SK-N-SH (cell line): ENCODE results near the gene PCBP3. TPM values are rescaled to one million over a fixed set of nuclear protein-coding genes. Genes with fewer than 3 reads are reported as not detected.

Experiments
- CTCF ChIA-PET: fragments of 300-600, 350-600 bp; formaldehyde crosslinking; extraction: SDS; loops from one replicate; lab custom pipeline; 2021; lab: Yijun Ruan, JAX
- POLR2A ChIA-PET: fragments of 350-600 bp; sonication (Branson Sonifier 250); formaldehyde crosslinking; extraction: SDS; loops from one replicate; lab custom pipeline; 2020; ENCODE audit warnings: antibody characterized with exemption, inconsistent platforms; lab: Yijun Ruan, JAX
- DNase-seq: peaks from one replicate; pipeline ENCODE4 v3.0.0; 2012
- H2AFZ ChIP-seq: fragments of 200-600 bp; sonication (generic); 2 replicates; pipeline ENCODE4 v1.8.1; 2016; ENCODE audit warnings: antibody characterized with exemption, mild to moderate bottlenecking, low read depth
- H3F3A ChIP-seq: fragments of 200-600 bp; sonication (generic); replicated peaks from 2 replicates; pipeline ENCODE3; 2016; ENCODE audit warnings: antibody characterized with exemption, mild to moderate bottlenecking; ENCODE audit not compliant: insufficient read depth
- H3K27ac ChIP-seq, 2 experiments: fragments of 200-500 bp in 1 of 2; fragments of 200-600 bp in 1 of 2; sonication (Bioruptor generic) in 1 of 2; sonication (generic), shearing (Covaris generic) in 1 of 2; 2 replicates each; pipeline versions ENCODE4 v1.5.1 to v1.6.1; 2014 to 2016; ENCODE audit warnings: low read depth in 2 of 2, inconsistent platforms in 1 of 2, low read length in 1 of 2, mild to moderate bottlenecking in 1 of 2, mixed read lengths in 1 of 2
- H3K27me3 ChIP-seq: fragments of 200-600 bp; sonication (generic), shearing (Covaris generic); 2 replicates; pipeline ENCODE4 v1.6.1; 2016; ENCODE audit warnings: mixed run types; ENCODE audit not compliant: insufficient read depth
- H3K36me3 ChIP-seq, 2 experiments: fragments of 200-500 bp in 1 of 2; fragments of 200-600 bp in 1 of 2; sonication (Bioruptor generic) in 1 of 2; sonication (generic) in 1 of 2; replicated peaks in 1 of 2; 2 replicates each; pipeline versions ENCODE3 to v1.5.1; 2014 to 2016; ENCODE audit warnings: low read length in 1 of 2, mild to moderate bottlenecking in 1 of 2; ENCODE audit not compliant: insufficient read depth in 2 of 2, control insufficient read depth in 1 of 2
- H3K4me1 ChIP-seq, 2 experiments: fragments of 200-500 bp in 1 of 2; fragments of 200-600 bp in 1 of 2; sonication (Bioruptor generic) in 1 of 2; sonication (generic), shearing (Covaris generic) in 1 of 2; 2 replicates each; pipeline versions ENCODE4 v1.5.1 to v1.6.1; 2014 to 2016; ENCODE audit warnings: low read depth in 1 of 2, low read length in 1 of 2, mixed run types in 1 of 2; ENCODE audit not compliant: insufficient read depth in 2 of 2, control insufficient read depth in 1 of 2
- H3K4me2 ChIP-seq: fragments of 200-600 bp; sonication (generic), shearing (Covaris generic); 2 replicates; pipeline ENCODE4 v1.6.1; 2017; ENCODE audit warnings: mixed run types
- H3K4me3 ChIP-seq, 2 experiments: fragments of 200-500 bp in 1 of 2; fragments of 200-600 bp in 1 of 2; sonication (Bioruptor generic) in 1 of 2; sonication (generic), shearing (Covaris generic) in 1 of 2; 2 replicates each; pipeline versions ENCODE4 v1.5.1 to v1.8.1; 2014 to 2016; ENCODE audit warnings: low read depth in 2 of 2, inconsistent platforms in 1 of 2, low read length in 1 of 2, mild to moderate bottlenecking in 1 of 2, mixed read lengths in 1 of 2, moderate library complexity in 1 of 2
- H3K79me2 ChIP-seq: fragments of 200-600 bp; sonication (generic); 2 replicates; pipeline ENCODE4 v1.8.1; 2017; ENCODE audit warnings: mild to moderate bottlenecking; ENCODE audit not compliant: insufficient read depth
- H3K9ac ChIP-seq: fragments of 200-600 bp; sonication (generic); 2 replicates; pipeline ENCODE4 v1.6.1; 2017; ENCODE audit warnings: mixed run types
- H3K9me2 ChIP-seq: fragments of 200-600 bp; sonication (generic); 2 replicates; pipeline ENCODE4 v1.6.1; 2017; ENCODE audit warnings: mixed run types
- H3K9me3 ChIP-seq: fragments of 200-600 bp; sonication (generic); 2 replicates; pipeline ENCODE4 v1.6.1; 2017; ENCODE audit warnings: mixed run types, mild to moderate bottlenecking, moderate library complexity
- H4K20me1 ChIP-seq: fragments of 200-600 bp; sonication (generic); 2 replicates; pipeline ENCODE4 v1.6.1; 2017; ENCODE audit warnings: mild to moderate bottlenecking, mixed run types; ENCODE audit not compliant: insufficient read depth
- CHD2 ChIP-seq: fragments of 150-350 bp; IDR thresholded peaks from 2 replicates; pipeline ENCODE4 v1.6.1; 2018; ENCODE audit warnings: low read length; ENCODE audit not compliant: partially characterized antibody
- CTCF ChIP-seq: fragments of 200-600 bp; sonication (generic); IDR thresholded peaks from 2 replicates; pipeline ENCODE4 v1.6.1; 2017; ENCODE audit warnings: antibody characterized with exemption, mild to moderate bottlenecking, moderate library complexity
- EP300 ChIP-seq, 2 experiments: IDR thresholded peaks; 2 replicates each; pipeline versions ENCODE4 v1.4.0 to v1.6.1; 2012; ENCODE audit warnings: borderline replicate concordance in 1 of 2, low read depth in 1 of 2, low read length in 1 of 2
- GATA2 ChIP-seq: sonication (generic); formaldehyde crosslinking; IDR thresholded peaks from 2 replicates; pipeline ENCODE4 v1.5.0; 2020; ENCODE audit warnings: mild to moderate bottlenecking, missing genetic modification reagents
- MAX ChIP-seq: IDR thresholded peaks from 2 replicates; pipeline ENCODE4 v1.4.0; 2012; ENCODE audit warnings: low read depth
- MXI1 ChIP-seq: IDR thresholded peaks from 2 replicates; pipeline ENCODE4 v1.6.1; 2012; ENCODE audit warnings: mild to moderate bottlenecking, low read depth, low read length, improper control_type of control experiment
- NFIC ChIP-seq: IDR thresholded peaks from 2 replicates; pipeline ENCODE4 v1.4.0; 2012; ENCODE audit warnings: borderline replicate concordance
- PBX3 ChIP-seq: IDR thresholded peaks from 2 replicates; pipeline ENCODE4; 2012
- POLR2AphosphoS5 ChIP-seq: IDR thresholded peaks from 2 replicates; pipeline ENCODE4 v1.6.1; 2012; ENCODE audit warnings: low read depth, low read length
- SMC3 ChIP-seq: IDR thresholded peaks from 2 replicates; pipeline ENCODE4 v1.6.1; 2012; ENCODE audit warnings: low read depth, low read length, improper control_type of control experiment
- ZBTB33 ChIP-seq: IDR thresholded peaks from 2 replicates; pipeline ENCODE4 v1.4.0; 2012; ENCODE audit warnings: low read depth, borderline replicate concordance
- WGBS: methylation state at CpG from one replicate; pipeline ENCODE4 v1.1.6; 2017; ENCODE audit warnings: low lambda C conversion rate; 5-methylcytosine and 5-hydroxymethylcytosine counted together
- polyA plus RNA-seq, 3 experiments: library from polyadenylated mRNA; depleted of rRNA; stranded (reverse); fragments of >200 nt; gene quantifications; 2 replicates each; pipeline ENCODE4 v1.2.3, GENCODE V29; 2012

The PCBP3 gene
- polyA plus RNA-seq, 1 of the 3 experiments (the other 2 are of a cell fraction): 9.5 TPM

- DNase-seq: no peak
- ChIA-PET POLR2A (no interaction called here), CTCF (no interaction called here)
- Histone ChIP-seq H3K27me3 (no peaks in the 10 kb centered on the region), H3K79me2 (no peaks in the 10 kb centered on the region), H3K27ac (no peak overlapping the region), H3F3A (no peaks in the 10 kb centered on the region), H3K4me2 (no peak overlapping the region), H3K9me3 (no peaks in the 10 kb centered on the region), H3K9me2 (no peaks in the 10 kb centered on the region), H3K36me3 (peaks cover 0 to 8% of the 10 kb centered on the region in 2 experiments), H3K4me1 (peaks cover 0 to 8% of the 10 kb centered on the region in 2 experiments; a peak in 1 of 4 replicates), H2AFZ (no peak overlapping the region), H4K20me1 (no peaks in the 10 kb centered on the region), H3K9ac (no peak overlapping the region), H3K4me3 (no peak overlapping the region)
- 86% methylated on average over 21 of the region's 27 CpGs for WGBS
- no peak for TF ChIP-seq EP300 (IDR thresholded peaks at IDR 0.05; ENCODE audit: borderline replicate concordance in 1 of 2, low read depth in 1 of 2, low read length in 1 of 2)
- TF ChIP-seq ZBTB33: no peak
- TF ChIP-seq NFIC: no peak
- no peak for TF ChIP-seq MXI1
- TF ChIP-seq CTCF: no peak
- no peak for TF ChIP-seq MAX
- no peak for TF ChIP-seq SMC3
- no peak for TF ChIP-seq PBX3
- no peak for TF ChIP-seq POLR2AphosphoS5
- TF ChIP-seq CHD2: no peak
- no peak for TF ChIP-seq GATA2
These were observed 256.7 kb downstream of the PCBP3 start for GRCh38 chr21:45900034-45900868.
